GM12801 (cell line): ENCODE results near the gene GALNT10.

Source experiments
- CTCF ChIP-seq: IDR thresholded peaks from one replicate; pipeline ENCODE4 v1.5.1; 2011; ENCODE audit warnings: control low read depth; ENCODE audit not compliant: insufficient read length; ENCODE audit errors: extremely low read depth

The GALNT10 gene

GRCh38 chr5:154215571-154216325, 25.2 kb downstream of the GALNT10 start:
- no peak for TF ChIP-seq CTCF

DNA sequence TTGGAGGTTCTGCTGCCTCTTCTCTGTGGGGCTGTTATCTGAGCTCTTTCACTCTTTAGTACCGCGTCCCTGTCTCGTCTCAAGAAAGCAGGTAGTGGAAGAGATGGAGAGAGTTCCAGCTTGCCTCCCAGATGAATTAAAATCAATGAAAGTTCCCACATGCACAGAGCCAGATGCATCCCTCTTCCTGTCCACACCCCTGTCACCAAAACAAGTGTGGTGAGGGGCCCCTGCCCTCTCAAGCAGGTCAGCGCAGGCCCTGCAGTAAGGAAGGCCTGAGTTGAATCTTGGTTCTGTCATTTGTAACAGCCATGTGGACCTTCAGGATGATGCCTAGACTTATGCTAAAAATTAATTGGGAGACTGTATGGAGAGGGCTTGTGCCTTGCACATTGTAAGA, 26.9 kb downstream of the GALNT10 start:
- no peak for TF ChIP-seq CTCF

DNA sequence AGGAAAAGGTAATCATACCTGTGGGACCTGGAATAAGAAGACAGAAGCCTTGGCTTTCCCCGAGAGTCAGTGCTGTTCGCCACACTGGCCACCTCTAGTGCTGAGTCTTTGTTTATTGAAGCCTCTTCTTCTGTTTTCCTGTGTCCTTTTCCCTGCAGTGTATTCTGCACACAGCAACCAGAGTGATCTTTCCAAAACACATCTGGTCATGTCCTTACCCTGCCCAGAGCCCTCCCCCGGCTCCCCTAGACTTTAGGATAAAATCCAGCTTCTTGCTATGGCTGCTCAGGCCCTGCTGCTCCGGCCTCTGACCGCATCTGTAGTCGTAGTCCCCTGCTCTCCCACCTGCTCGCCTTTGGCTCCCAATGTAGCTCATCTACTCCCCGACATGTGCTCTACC, 28.3 kb downstream of the GALNT10 start:
- no peak for TF ChIP-seq CTCF

- no peak for TF ChIP-seq CTCF
These were observed 30.1 kb downstream of the GALNT10 start for GRCh38 chr5:154220625-154221024.

GRCh38 chr5:154221371-154221896, 30.9 kb downstream of the GALNT10 start:
- no peak for TF ChIP-seq CTCF

GRCh38 chr5:154222414-154222813, 31.9 kb downstream of the GALNT10 start:
- no peak for TF ChIP-seq CTCF

GRCh38 chr5:154223320-154223719, 32.8 kb downstream of the GALNT10 start:
- no peak for TF ChIP-seq CTCF

GRCh38 chr5:154227090-154227489, 36.6 kb downstream of the GALNT10 start:
- TF ChIP-seq CTCF, result no peak
